SIG-M5 treated with dmso at 0.1 percent for 504 hours (cell line): ENCODE measurements around the gene PTPN13.

Experiments used
- DNase-seq: peaks from one replicate; lab custom pipeline; 2025; ENCODE audit not compliant: unreplicated experiment; lab: John Stamatoyannopoulos, UW

PTPN13 gene

GRCh38 chr4:86586626-86587380, 7.3 kb upstream of the PTPN13 start:
- DNase-seq, result peak; percentile 21

- no peak for DNase-seq
Measured at GRCh38 chr4:86587381-86588140, 6.6 kb upstream of the PTPN13 start.

GRCh38 chr4:86592553-86593249, 1.4 kb upstream of the PTPN13 start:
- no peak for DNase-seq

- peak; percentile 96 for DNase-seq
Measured at GRCh38 chr4:86594559-86595425, 677 bp downstream of the PTPN13 start.

GRCh38 chr4:86595426-86595805, 1.3 kb downstream of the PTPN13 start:
- peak; percentile 75 for DNase-seq

- no peak for DNase-seq
Measured at GRCh38 chr4:86596807-86597206, 2.7 kb downstream of the PTPN13 start.

GRCh38 chr4:86600007-86600653, 6.0 kb downstream of the PTPN13 start:
- DNase-seq, result no peak

- no peak for DNase-seq
Measured at GRCh38 chr4:86603311-86603885, 9.3 kb downstream of the PTPN13 start.

- DNase-seq, result no peak
Measured at GRCh38 chr4:86606809-86607208, 12.7 kb downstream of the PTPN13 start.

GRCh38 chr4:86608757-86609375, 14.8 kb downstream of the PTPN13 start:
- no peak for DNase-seq

- no peak for DNase-seq
Measured at GRCh38 chr4:86611757-86612156, 17.6 kb downstream of the PTPN13 start.

GRCh38 chr4:86613734-86614133, 19.6 kb downstream of the PTPN13 start:
- no peak for DNase-seq

GRCh38 chr4:86614865-86615264, 20.8 kb downstream of the PTPN13 start:
- no peak for DNase-seq

GRCh38 chr4:86615501-86615900, 21.4 kb downstream of the PTPN13 start:
- DNase-seq, result no peak

GRCh38 chr4:86619656-86620055, 25.5 kb downstream of the PTPN13 start:
- no peak for DNase-seq

- no peak for DNase-seq
Measured at GRCh38 chr4:86621435-86621834, 27.3 kb downstream of the PTPN13 start.

- DNase-seq, result no peak
Measured at GRCh38 chr4:86626066-86626465, 32.0 kb downstream of the PTPN13 start.

GRCh38 chr4:86627462-86628135, 33.5 kb downstream of the PTPN13 start:
- no peak for DNase-seq

- DNase-seq, result no peak
Measured at GRCh38 chr4:86630629-86631028, 36.5 kb downstream of the PTPN13 start.
